Erythroblast (primary cell): ENCODE results near the gene GLIS1.

Source experiments
- GATA1 ChIP-seq: IDR thresholded peaks from 2 replicates; pipeline ENCODE4 v1.6.1; 2011; ENCODE audit warnings: low read depth, mild to moderate bottlenecking, control low read depth, low read length, moderate library complexity
- POLR2A ChIP-seq: IDR thresholded peaks from 2 replicates; pipeline ENCODE4 v1.6.1; 2011; ENCODE audit warnings: mild to moderate bottlenecking, low read length

DNA sequence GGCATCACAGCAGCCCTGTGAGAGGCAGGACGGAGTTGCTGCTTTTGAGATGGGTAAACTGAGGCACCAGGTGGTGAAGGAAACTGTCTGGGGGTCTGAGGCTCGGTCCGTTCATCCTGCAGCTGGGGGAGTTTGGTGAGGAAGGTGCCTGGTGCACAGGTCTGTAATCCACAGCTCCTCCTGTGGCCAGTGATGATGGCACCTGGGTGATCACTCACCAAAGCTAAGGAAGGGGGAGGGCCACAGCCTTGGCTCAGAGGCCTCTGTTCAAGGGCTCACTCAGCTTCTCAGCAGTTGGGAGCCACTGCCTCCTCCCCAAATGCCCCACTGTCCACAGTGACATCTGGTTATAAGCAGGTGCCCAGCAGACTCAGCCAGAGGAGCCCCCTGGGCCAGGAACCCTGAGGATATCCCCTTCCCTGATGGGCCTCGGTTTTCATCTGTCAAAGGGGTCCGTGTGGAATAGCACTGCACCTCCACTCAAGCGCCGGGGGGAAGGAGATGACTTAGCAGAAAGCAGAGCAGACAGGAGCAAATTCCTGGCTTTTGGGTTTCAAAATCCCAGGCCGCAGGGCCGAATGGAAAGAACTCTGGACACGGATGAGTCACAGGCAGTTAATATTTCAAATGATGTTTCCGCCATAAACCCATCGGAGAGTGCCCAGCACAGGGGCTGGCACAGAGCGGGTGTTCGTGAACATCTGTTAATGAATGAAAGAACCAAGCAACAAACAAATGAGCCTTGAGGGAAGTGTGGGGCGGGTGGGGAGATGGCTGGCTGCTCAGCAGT is 197.0 kb downstream of the GLIS1 start:
- TF ChIP-seq POLR2A (no peak), GATA1 (no peak)
